Measurements from ENCODE around the gene TECR. TPM values are rescaled to one million over a fixed set of nuclear protein-coding genes. Genes with fewer than 3 reads are reported as not detected.

TECR gene
- total and polyA plus RNA-seq, 9 of the 15 experiments (the other 6 are each of a cell fraction or from before 2014, with no cell fraction given): 29.3 to 211 (median 81.4) TPM

- no peak for TF ChIP-seq TSHZ1 (CRISPR knock-in tag; IDR thresholded peaks at IDR 0.05)
- no peak for TF ChIP-seq SRF (CRISPR knock-in tag; IDR thresholded peaks at IDR 0.05)
- peak; percentile 58; the same call in 1 of the 2 replicates for TF ChIP-seq ZNF24 (IDR thresholded peaks at IDR 0.05)
- peak; percentile 35; the same call in 1 of the 2 replicates for TF ChIP-seq CBX5 (IDR thresholded peaks at IDR 0.05; ENCODE audit: borderline replicate concordance, low read depth)
- TF ChIP-seq MECOM (CRISPR knock-in tag; IDR thresholded peaks at IDR 0.05): no peak
- TF ChIP-seq ZNF740 (CRISPR knock-in tag; IDR thresholded peaks at IDR 0.05): no peak
- TF ChIP-seq ZNF740 (tag; IDR thresholded peaks at IDR 0.05): no peak
- TF ChIP-seq XRCC3 (IDR thresholded peaks at IDR 0.05): no peak
- 0 out of 2 replicates have a peak, but pooled peaks have one; percentile 18 for TF ChIP-seq SOX6 (IDR thresholded peaks at IDR 0.05)
- no peak for TF ChIP-seq HMG20A (CRISPR knock-in tag; conservative IDR thresholded peaks at IDR 0.05)
- no peak for TF ChIP-seq TCF15 (CRISPR knock-in tag; IDR thresholded peaks at IDR 0.05)
- no peak for TF ChIP-seq CREB3L1 (IDR thresholded peaks at IDR 0.05; ENCODE audit: borderline replicate concordance, low read depth)
- TF ChIP-seq MAZ (CRISPR knock-in tag; conservative IDR thresholded peaks at IDR 0.05 in 1 of 2, IDR thresholded peaks at IDR 0.05 in 1 of 2): peak in 1 of 2 experiments; percentile 42; a peak in 1 of 4 replicates
- TF ChIP-seq SMAD1 (IDR thresholded peaks at IDR 0.05; ENCODE audit: low read depth, low read length, partially characterized antibody): no peak
- no peak for TF ChIP-seq ATF2 (CRISPR knock-in tag; IDR thresholded peaks at IDR 0.05)
- no peak; the same call in 1 of the 2 replicates for TF ChIP-seq SAFB (IDR thresholded peaks at IDR 0.05; ENCODE audit: borderline replicate concordance, low read depth, low read length)
- no peak for TF ChIP-seq GTF3C2 (IDR thresholded peaks at IDR 0.05; ENCODE audit: borderline replicate concordance, extremely low read depth, insufficient read length)
These were observed 27.3 kb downstream of the TECR start (continued) for GRCh38 chr19:14556662-14557188.
